SK-N-SH treated with all-trans-retinoic acid at 6 μM for 48 hours (cell line): ENCODE results near the gene CDK10.

Experiments used
- ATAC-seq: fragments of 200-7000 bp; cut with Tn5 transposase; 3 replicates; pipeline ENCODE4 v1.9.1; 2020; ENCODE audit warnings: mild to moderate bottlenecking, moderate library complexity
- ARNTL ChIP-seq: fragments of 450-650 bp; formaldehyde crosslinking; IDR thresholded peaks from 2 replicates; pipeline ENCODE4 v1.5.0; 2020; ENCODE audit warnings: low read depth, mild to moderate bottlenecking, moderate library complexity, borderline replicate concordance
- BACH2 ChIP-seq: fragments of 250-450 bp; sonication (Bioruptor Pico); IDR thresholded peaks from 2 replicates; pipeline ENCODE4 v1.9.0; 2021; ENCODE audit warnings: mild to moderate bottlenecking, borderline replicate concordance
- ESRRG ChIP-seq: fragments of 250-450 bp; sonication (Bioruptor Pico); IDR thresholded peaks from 2 replicates; pipeline ENCODE4 v1.6.1; 2021; ENCODE audit warnings: mild to moderate bottlenecking
- GLIS3 ChIP-seq: fragments of 250-450 bp; sonication (Bioruptor Pico); IDR thresholded peaks from 2 replicates; pipeline ENCODE4 v1.5.0; 2020; ENCODE audit warnings: mild to moderate bottlenecking, moderate library complexity
- RARB ChIP-seq: fragments of 250-450 bp; sonication (Bioruptor Pico); IDR thresholded peaks from 2 replicates; pipeline ENCODE4 v1.8.0; 2021; ENCODE audit warnings: mild to moderate bottlenecking, moderate library complexity
- SNAI2 ChIP-seq: fragments of 250-450 bp; sonication (Bioruptor Pico); IDR thresholded peaks from 2 replicates; pipeline ENCODE4 v1.5.0; 2020; ENCODE audit warnings: mild to moderate bottlenecking, moderate library complexity
- TCF4 ChIP-seq: fragments of 250-450 bp; sonication (Bioruptor Pico); IDR thresholded peaks from 2 replicates; pipeline ENCODE4 v1.8.0; 2021; ENCODE audit warnings: mild to moderate bottlenecking, moderate library complexity, borderline replicate concordance
- ZC3H10 ChIP-seq: fragments of 250-450 bp; sonication (Bioruptor Pico); IDR thresholded peaks from 2 replicates; pipeline ENCODE4 v1.5.1; 2021; ENCODE audit warnings: mild to moderate bottlenecking, moderate library complexity
- ZFP3 ChIP-seq: fragments of 250-450 bp; sonication (Bioruptor Pico); IDR thresholded peaks from 2 replicates; pipeline ENCODE4 v1.5.0; 2020; ENCODE audit warnings: mild to moderate bottlenecking, moderate library complexity
- ZFP30 ChIP-seq: fragments of 450-650 bp; formaldehyde crosslinking; IDR thresholded peaks from 2 replicates; pipeline ENCODE4 v1.5.0; 2022; ENCODE audit warnings: mild to moderate bottlenecking, moderate library complexity
- ZNF565 ChIP-seq: fragments of 450-650 bp; formaldehyde crosslinking; conservative IDR thresholded peaks from 2 replicates; pipeline ENCODE4 v1.5.0; 2020; ENCODE audit warnings: low read depth, mild to moderate bottlenecking, moderate library complexity
- ZNF70 ChIP-seq: fragments of 450-650 bp; formaldehyde crosslinking; IDR thresholded peaks from 2 replicates; pipeline ENCODE4 v1.5.0; 2020; ENCODE audit warnings: mild to moderate bottlenecking, moderate library complexity
- ZNF8 ChIP-seq: fragments of 450-650 bp; formaldehyde crosslinking; IDR thresholded peaks from 2 replicates; pipeline ENCODE4 v1.5.0; 2020; ENCODE audit warnings: mild to moderate bottlenecking, moderate library complexity
- TF ChIP-seq, protein P1 (sequence below): fragments of 250-450 bp; sonication (Bioruptor Pico); IDR thresholded peaks from 2 replicates; pipeline ENCODE4 v1.5.1; 2020; ENCODE audit warnings: low read depth, mild to moderate bottlenecking, moderate library complexity
- TF ChIP-seq, protein P2 (sequence below): fragments of 250-450 bp; sonication (Bioruptor Pico); IDR thresholded peaks from 2 replicates; pipeline ENCODE4 v1.8.0; 2020; ENCODE audit warnings: mild to moderate bottlenecking, moderate library complexity, borderline replicate concordance
- TF ChIP-seq, protein P3 (sequence below): fragments of 250-450 bp; sonication (Bioruptor Pico); IDR thresholded peaks from 2 replicates; pipeline ENCODE4 v1.8.0; 2021; ENCODE audit warnings: low read depth, mild to moderate bottlenecking, moderate library complexity, borderline replicate concordance
- TF ChIP-seq, protein P4 (sequence below): fragments of 250-450 bp; sonication (Bioruptor Pico); IDR thresholded peaks from 2 replicates; pipeline ENCODE4 v1.5.1; 2021; ENCODE audit warnings: mild to moderate bottlenecking, moderate library complexity

CDK10 gene

DNA sequence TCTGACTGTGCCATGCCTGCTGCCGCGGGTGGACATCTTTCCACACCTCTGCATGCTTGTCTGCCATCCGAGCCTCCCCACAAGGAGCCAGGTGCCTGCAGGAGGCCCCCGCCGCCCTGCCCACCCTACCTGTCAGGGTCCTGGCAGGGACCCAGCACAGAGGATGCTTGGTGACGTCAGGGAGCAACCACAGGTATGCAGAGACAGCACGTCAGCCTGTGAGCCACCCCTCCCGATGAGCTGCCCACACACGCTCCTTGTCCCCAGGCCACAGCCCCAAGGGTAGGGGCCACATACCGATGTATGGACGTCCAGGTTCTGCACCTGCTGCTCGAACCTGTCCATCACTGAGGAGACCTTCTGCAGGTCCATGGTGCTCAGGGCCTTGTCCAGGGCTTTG is 39.6 kb upstream of the CDK10 start (continued):
- TF ChIP-seq, protein P1, sequence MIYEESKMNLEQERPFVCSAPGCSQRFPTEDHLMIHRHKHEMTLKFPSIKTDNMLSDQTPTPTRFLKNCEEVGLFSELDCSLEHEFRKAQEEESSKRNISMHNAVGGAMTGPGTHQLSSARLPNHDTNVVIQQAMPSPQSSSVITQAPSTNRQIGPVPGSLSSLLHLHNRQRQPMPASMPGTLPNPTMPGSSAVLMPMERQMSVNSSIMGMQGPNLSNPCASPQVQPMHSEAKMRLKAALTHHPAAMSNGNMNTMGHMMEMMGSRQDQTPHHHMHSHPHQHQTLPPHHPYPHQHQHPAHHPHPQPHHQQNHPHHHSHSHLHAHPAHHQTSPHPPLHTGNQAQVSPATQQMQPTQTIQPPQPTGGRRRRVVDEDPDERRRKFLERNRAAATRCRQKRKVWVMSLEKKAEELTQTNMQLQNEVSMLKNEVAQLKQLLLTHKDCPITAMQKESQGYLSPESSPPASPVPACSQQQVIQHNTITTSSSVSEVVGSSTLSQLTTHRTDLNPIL (CRISPR knock-in tag): no peak
- TF ChIP-seq ZFP30 (CRISPR knock-in tag) (no peak), ZNF565 (CRISPR knock-in tag) (no peak), ZNF70 (CRISPR knock-in tag) (no peak), GLIS3 (CRISPR knock-in tag) (no peak), ZC3H10 (no peak), SNAI2 (CRISPR knock-in tag) (no peak), ARNTL (CRISPR knock-in tag) (no peak), ESRRG (no peak), TCF4 (no peak)
- TF ChIP-seq, protein P2, sequence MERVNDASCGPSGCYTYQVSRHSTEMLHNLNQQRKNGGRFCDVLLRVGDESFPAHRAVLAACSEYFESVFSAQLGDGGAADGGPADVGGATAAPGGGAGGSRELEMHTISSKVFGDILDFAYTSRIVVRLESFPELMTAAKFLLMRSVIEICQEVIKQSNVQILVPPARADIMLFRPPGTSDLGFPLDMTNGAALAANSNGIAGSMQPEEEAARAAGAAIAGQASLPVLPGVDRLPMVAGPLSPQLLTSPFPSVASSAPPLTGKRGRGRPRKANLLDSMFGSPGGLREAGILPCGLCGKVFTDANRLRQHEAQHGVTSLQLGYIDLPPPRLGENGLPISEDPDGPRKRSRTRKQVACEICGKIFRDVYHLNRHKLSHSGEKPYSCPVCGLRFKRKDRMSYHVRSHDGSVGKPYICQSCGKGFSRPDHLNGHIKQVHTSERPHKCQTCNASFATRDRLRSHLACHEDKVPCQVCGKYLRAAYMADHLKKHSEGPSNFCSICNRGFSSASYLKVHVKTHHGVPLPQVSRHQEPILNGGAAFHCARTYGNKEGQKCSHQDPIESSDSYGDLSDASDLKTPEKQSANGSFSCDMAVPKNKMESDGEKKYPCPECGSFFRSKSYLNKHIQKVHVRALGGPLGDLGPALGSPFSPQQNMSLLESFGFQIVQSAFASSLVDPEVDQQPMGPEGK (CRISPR knock-in tag): no peak

DNA sequence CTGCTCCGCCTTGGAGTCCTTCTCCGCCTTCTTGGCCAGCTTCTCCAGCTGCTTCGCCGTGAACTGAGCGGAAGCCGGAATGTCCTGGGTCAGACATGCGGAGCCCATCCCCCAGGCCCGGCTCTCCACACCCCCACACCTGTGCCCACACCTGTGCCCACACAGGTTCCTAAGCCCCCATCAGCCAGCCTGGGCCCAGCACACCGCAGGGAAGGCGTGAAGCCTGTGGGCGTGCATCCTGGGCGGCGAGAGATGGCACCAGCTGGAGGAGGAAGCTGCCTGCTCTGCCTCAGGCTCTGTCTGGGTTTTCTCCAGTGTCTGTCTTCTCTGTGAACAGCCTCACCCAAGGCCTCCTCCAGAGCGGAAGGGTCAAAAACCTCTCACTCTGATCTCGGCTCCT is 34.9 kb upstream of the CDK10 start:
- no peak for ATAC-seq
- TF ChIP-seq RARB (CRISPR knock-in tag) (no peak), ARNTL (CRISPR knock-in tag) (no peak)

DNA sequence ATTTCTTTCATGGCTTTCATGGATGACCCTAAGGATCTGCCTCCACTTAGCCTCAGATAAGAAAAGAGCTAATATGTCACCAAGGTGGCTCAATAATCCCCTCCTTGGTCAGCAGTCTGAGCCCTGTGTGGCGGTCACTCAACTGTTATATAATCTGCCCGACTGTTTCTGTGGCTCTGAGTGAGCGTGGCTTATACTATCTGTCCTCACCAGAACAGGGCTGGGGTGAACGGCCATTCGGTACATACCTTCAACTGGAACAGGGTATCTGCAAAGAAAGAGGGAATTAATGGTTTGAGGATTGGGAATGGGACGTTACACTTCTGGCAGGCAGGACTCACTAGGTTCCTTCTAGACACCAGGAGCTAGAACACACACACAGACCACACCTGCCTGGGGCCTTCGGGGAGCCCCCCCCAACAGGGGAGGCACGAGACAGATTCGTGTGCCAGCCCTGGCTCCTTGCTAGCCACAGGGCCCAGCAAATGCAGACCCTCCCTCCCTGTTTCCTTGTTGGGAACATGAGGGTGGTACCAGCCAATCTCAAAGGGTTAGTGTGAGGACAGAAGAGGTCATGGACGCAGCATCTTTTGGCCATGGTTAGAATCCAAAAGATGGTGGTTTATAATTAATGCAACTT is 32.7 kb upstream of the CDK10 start:
- ATAC-seq: no peak

DNA sequence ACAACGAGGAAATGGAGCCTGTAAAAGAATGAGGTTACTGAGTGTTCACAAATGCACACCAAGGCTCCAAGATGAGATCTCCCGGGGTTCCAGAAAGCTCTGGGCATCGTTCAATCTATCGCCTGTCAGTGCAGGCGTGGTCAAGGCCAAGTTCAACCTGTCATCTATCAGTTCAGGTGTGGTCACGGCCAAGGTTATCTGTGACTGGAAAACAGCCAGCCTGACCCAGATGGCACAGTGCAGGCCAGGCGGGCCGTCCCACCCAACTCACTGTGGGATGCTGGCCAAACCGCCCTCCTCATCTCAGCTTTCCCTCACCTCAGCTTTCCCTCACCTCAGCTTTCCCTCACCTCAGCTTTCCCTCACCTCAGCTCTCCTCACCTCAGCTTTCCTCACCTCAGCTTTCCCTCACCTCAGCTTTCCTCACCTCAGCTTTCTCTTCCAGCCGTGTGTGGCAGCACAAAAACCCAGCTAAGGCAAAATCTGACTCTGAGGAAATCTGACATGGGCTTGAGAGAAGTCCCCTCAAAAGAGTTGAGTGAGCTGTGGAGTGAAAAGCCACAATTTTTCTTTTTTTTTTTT is 31.3 kb upstream of the CDK10 start:
- TF ChIP-seq, protein P3, sequence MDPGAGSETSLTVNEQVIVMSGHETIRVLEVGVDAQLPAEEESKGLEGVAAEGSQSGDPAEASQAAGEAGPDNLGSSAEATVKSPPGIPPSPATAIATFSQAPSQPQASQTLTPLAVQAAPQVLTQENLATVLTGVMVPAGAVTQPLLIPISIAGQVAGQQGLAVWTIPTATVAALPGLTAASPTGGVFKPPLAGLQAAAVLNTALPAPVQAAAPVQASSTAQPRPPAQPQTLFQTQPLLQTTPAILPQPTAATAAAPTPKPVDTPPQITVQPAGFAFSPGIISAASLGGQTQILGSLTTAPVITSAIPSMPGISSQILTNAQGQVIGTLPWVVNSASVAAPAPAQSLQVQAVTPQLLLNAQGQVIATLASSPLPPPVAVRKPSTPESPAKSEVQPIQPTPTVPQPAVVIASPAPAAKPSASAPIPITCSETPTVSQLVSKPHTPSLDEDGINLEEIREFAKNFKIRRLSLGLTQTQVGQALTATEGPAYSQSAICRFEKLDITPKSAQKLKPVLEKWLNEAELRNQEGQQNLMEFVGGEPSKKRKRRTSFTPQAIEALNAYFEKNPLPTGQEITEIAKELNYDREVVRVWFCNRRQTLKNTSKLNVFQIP: no peak
- no peak for TF ChIP-seq ZFP30 (CRISPR knock-in tag)
- TF ChIP-seq ZNF8 (CRISPR knock-in tag): no peak
- TF ChIP-seq, protein P4, sequence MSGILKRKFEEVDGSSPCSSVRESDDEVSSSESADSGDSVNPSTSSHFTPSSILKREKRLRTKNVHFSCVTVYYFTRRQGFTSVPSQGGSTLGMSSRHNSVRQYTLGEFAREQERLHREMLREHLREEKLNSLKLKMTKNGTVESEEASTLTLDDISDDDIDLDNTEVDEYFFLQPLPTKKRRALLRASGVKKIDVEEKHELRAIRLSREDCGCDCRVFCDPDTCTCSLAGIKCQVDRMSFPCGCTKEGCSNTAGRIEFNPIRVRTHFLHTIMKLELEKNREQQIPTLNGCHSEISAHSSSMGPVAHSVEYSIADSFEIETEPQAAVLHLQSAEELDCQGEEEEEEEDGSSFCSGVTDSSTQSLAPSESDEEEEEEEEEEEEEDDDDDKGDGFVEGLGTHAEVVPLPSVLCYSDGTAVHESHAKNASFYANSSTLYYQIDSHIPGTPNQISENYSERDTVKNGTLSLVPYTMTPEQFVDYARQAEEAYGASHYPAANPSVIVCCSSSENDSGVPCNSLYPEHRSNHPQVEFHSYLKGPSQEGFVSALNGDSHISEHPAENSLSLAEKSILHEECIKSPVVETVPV (CRISPR knock-in tag): no peak
- no peak for TF ChIP-seq ZNF565 (CRISPR knock-in tag)
- no peak for TF ChIP-seq ESRRG
- no peak for ATAC-seq

More for the DNA sequence above, 32.7 kb upstream of the CDK10 start:
- TF ChIP-seq, protein P1 (CRISPR knock-in tag): no peak
- no peak for TF ChIP-seq ESRRG
- TF ChIP-seq ZNF70 (CRISPR knock-in tag): no peak
- TF ChIP-seq ARNTL (CRISPR knock-in tag): no peak

DNA sequence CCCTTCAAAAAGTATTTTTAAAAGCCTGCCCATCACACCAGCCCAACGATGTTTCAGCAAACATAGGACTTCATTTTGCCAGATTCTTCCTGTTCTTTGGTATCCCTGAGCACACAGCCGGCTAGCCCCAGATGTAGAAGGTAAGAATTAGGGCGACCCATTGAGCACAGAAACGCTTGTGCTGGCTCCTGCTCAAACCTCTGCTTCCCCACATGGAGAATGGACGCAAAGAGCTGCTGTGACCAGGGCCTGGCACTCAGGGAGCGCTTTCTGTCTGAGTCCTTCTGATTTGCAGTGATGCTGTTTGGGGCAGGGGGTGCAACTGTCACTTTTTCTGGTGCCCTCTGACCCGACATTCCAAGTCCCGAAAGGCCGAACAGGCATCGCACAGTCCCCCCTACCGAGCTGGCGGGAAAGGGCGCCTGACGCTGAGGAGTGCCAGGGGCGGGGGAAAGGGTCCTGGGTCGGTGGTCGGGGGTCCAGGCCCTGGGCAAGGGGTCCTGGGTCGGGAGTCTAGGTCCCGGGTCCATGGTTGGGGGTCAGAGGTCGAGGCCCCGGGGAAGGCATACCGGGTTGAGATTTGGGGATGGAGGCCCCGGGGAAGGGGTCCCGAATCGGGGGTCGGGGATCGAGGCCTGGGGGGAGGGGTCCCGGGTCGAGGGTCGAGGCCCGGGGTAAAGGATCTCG is 29.9 kb upstream of the CDK10 start:
- no peak for ATAC-seq
- TF ChIP-seq BACH2 (CRISPR knock-in tag) (no peak), ZFP30 (CRISPR knock-in tag) (no peak), SNAI2 (CRISPR knock-in tag) (no peak), ZC3H10 (no peak), ZFP3 (CRISPR knock-in tag) (no peak), ZNF8 (CRISPR knock-in tag) (no peak)
